Mammary epithelial cell (primary cell): ENCODE results near the gene RAD51B.

ENCODE experiments used
- EZH2 ChIP-seq: IDR thresholded peaks from 2 replicates; pipeline ENCODE4 v1.6.1; 2012; ENCODE audit warnings: low read length, inconsistent platforms, borderline replicate concordance
- TF ChIP-seq, protein P1 (sequence below), 2 donors: IDR thresholded peaks in 1 of 2; conservative IDR thresholded peaks in 1 of 2; 2 replicates each; pipeline ENCODE4 v1.5.1; 2011 to 2012; ENCODE audit warnings: inconsistent platforms in 2 of 2, low read length in 2 of 2, mild to moderate bottlenecking in 2 of 2, control low read depth in 1 of 2, low read depth in 1 of 2; ENCODE audit not compliant: insufficient read depth in 1 of 2; ENCODE audit errors: extremely low read depth in 1 of 2

DNA sequence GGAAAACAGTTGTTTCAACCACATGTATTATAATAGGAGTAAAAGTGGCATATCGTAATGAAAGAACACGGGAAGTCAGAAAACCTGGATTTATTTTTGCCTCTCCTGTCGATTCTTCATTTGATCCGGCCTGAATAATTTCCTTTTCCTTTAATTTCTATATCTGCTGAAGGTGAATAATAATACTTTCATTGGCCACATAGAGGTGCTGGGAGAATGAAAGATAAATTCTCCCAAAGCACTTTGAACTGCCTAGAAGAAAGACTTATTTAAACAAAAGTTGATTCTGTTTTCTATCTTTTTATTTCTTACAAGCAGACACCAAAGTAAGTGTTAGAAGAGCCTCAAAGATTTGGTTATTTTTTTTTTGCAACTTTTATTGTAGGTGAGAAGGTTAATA, 339.1 kb downstream of the RAD51B start:
- TF ChIP-seq EZH2, result no peak
- TF ChIP-seq, protein P1, sequence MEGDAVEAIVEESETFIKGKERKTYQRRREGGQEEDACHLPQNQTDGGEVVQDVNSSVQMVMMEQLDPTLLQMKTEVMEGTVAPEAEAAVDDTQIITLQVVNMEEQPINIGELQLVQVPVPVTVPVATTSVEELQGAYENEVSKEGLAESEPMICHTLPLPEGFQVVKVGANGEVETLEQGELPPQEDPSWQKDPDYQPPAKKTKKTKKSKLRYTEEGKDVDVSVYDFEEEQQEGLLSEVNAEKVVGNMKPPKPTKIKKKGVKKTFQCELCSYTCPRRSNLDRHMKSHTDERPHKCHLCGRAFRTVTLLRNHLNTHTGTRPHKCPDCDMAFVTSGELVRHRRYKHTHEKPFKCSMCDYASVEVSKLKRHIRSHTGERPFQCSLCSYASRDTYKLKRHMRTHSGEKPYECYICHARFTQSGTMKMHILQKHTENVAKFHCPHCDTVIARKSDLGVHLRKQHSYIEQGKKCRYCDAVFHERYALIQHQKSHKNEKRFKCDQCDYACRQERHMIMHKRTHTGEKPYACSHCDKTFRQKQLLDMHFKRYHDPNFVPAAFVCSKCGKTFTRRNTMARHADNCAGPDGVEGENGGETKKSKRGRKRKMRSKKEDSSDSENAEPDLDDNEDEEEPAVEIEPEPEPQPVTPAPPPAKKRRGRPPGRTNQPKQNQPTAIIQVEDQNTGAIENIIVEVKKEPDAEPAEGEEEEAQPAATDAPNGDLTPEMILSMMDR (conservative IDR thresholded peaks at IDR 0.05 in 1 of 2, IDR thresholded peaks at IDR 0.05 in 1 of 2; ENCODE audit: extremely low read depth in 1 of 2, insufficient read depth in 1 of 2, low read depth in 1 of 2, low read length in 2 of 2), result no peak
